CMK (cell line): ENCODE measurements around the gene MACROH2A1.

Source experiments
- DNase-seq: peaks from one replicate; pipeline ENCODE4 v3.0.0-alpha.2; 2010; ENCODE audit warnings: low read depth

The MACROH2A1 gene

DNA sequence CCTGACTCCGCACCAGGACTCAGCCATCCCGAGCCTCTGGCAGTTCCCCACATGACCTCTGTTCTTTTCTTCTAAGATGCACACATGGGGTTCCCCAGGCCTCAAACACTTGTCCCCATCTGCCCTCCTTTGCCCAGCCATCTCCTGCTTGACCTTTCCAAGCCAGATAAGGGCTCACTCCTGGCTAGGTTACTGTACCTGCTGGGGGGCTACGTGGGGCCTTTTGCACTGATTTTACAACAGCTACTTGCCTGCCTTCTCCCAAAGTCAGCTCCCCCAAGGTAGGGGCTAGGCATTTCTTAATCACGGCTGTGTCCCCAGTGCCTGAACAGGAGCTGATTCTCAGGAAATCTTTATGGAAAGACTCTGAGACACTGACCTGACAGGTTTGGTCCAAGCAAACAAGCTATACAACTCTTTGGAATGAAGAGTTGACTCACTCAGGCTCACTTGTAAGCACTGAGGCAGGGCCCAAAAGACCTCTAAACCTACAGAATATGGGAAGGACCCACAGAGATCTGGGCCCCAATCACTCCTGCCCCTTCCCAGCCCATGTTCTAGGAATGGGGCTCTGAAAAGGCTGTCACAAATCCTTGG is 2.5 kb downstream of the MACROH2A1 start:
- no peak for DNase-seq

DNA sequence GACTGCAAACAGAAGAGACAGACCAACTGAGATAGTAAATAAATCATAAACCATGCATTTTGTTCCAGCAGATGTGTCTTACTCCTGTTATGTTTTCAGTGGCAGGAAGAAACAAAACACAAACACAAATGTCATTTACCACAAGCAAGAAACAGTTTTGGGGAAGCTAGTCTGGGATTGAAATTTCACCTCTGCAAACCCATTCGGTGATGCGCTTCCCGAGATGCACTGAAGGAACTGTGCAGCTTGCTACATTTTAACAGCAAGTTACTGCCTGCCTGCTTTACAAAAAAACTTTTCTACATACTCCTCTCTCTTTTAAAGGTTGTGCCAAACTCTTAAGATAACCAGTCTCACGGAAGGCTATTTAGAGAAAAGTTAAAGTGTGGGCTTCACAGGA is 3.2 kb downstream of the MACROH2A1 start:
- DNase-seq: no peak

DNA sequence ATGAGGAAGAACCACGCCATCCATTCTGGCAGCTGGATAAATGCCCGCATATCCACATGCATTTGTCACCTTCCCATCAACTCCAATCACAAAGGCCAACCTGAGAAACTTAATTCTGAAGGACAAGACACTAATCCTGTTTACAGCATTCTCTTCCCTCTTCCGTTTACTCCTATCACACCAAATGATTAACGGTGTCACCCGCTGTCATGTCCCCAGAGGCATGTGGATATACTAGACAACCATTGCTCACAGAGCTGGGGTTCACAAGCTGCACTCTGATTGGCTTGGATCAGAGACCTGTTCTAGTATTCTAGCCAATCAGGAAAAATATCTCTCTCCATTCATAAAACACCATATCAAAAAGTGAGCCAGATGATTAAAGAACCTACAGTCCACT is 3.6 kb downstream of the MACROH2A1 start:
- DNase-seq: no peak

DNA sequence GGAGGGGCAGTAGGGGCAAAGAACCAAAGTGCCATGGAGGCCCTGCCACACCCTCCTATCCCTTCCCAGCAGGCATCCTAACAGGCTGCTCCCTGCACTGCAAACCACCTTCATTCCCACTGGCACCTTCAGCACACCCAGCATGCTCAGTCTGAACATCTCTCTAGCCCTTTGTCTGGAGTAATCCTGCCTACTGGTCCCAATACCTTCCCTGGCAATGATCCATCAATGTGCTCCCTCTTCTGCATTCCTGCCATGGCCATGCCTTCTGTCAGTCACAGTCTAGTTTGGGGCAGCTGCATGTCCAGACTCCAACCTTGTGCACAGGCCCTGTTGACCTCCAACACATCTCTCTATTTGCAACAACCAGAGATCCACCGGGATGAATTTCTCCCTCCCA is 4.9 kb downstream of the MACROH2A1 start:
- DNase-seq: no peak

DNA sequence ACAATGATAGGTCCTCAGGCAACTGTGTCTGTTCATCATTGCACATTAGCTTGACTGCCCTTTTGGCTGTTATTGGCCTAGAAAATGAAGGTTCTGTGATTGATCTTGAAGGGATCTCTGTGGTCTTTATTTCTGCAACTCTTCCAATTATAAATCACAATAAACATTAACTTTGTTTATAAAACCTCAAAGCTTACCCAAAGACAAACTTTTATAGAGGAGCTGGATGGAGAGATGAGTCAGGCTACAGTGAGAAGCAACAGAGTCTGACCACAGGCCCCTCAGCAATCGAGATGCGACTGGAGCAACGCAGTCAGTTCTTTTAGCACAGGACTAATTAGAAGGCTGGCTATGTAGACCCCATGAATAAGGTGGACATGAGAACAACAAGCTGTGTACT is 5.3 kb downstream of the MACROH2A1 start:
- DNase-seq: no peak

DNA sequence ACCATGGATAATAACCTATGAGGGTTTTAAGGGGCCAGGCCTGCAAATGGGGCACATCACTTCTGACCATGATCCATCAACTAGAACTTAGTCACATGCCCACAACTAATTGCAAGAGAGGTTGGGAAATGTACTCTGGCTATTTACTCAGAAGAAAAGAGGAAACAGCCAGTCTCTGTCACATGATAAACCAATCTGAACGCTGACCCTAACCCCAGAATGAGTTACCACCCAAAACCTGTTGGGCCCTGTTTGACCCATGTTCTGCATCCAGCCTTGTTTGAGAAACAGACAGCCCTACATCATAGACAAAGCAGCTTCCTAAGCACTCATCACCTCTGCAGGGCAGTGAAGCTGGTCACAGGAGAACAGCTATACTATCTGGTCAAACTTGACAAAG is 5.8 kb downstream of the MACROH2A1 start:
- no peak for DNase-seq

DNA sequence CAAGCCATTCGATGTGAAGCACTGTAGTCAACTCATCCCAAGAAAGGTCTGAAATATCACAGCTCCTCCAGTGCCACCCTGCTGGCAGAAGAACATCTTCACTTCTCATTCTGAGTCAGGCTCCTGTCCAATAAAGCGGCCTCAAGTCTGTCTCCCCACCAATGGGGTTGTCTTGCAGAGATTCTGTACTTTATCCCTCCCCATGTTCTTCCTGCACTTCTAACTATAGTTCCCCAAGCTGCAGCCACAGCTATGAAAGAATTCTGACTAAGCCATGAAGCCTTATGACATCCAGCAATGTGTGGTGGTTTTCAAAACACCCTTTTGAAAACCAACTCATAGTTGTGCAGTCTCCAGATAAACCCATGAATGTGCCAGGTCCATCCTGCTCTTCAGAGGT is 6.8 kb downstream of the MACROH2A1 start:
- DNase-seq: no peak

DNA sequence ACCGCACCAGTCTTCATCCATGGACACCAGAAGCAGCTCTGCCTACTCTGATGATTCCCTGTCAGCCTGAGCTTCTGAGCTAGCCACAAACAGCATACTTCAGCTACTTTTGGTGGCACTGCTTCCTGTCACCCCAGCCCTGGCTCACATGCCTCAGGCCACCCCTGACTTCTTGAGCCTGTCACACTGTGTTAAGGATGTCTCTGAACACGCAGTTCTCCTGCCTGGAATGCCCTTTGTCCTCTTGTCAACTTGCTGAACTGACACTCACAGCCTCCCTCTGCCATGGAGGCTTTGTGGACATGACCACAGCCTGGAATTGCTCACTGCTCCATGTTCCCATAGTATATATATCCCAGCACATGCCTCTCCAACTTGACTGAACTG is 7.2 kb downstream of the MACROH2A1 start:
- no peak for DNase-seq

DNA sequence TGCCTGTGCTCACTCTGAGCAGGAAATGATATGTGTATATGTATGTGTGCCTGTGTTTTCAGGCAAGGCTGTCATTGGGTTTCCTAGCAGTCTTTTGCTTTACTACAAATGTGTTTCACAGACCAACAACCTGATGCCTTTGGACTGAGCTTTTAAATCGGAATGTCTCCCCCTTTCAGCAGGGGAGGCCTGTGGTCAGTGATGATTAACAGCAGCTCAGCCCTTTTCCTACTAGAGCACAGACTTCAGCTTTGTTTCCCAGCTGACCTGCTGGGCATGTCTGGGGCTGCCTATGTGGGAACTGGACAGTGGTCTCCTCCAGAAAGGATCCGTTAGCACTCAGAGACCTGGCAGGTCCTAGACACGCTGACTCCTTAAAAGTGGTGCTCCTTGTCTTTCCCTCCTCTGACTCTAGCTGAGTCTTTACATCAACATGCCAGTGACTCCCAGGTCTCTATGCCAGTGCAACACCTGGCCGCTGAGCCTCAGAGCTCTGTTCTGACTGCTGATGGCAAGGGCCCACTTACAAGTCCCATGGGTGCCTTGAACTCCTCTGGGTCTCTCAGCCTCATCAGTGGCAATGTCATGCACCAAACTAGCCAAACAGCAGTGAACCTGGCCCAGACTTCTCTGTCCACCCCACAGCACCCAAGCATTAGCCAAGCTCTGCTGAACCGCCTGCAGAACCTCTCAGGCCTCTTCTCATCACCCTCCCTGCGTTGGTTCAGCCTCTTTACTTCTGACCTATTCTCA is 7.7 kb downstream of the MACROH2A1 start:
- no peak for DNase-seq

DNA sequence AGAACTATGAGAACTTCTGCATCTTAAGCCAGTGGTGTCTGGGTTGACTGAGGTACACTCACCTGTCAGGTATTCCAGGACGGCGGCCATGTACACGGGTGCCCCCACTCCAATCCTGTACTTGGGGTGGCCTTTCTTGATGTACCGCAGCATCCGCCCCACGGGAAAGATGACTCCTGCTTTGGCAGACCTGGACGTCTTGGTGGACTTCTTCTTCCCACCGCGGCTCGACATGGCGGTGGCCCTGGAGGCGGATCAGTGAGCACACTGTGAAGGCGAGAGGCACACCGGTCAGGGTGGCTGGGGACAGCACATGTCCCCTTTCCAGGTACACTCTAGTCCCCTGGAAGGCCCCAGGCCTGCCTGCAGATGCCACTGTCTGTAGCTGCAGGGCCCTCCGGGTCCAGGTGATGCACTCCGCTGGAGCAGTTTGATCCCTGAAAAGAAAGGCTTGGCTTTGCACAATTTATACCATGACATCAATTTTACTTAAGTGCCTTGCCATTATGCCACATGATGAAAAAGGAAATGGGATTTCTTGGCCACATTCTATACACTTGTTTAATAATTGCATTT is 10.1 kb downstream of the MACROH2A1 start:
- no peak for DNase-seq

DNA sequence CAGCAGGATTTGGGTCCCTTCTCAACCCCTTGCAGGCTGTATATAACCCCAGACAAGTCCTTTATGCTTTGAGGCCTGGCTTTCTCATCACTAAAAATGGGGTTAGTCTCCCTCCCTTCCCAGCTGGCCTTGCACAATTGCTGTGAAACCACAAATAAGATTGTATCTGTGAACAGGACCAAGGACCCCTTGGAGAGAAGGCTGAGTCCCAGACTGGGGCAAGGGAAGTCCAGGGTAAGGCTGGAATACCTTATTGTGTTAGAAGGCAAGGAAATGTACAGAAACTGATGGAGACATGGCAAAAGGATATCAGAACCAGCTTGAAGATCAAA is 11.4 kb downstream of the MACROH2A1 start:
- no peak for DNase-seq

DNA sequence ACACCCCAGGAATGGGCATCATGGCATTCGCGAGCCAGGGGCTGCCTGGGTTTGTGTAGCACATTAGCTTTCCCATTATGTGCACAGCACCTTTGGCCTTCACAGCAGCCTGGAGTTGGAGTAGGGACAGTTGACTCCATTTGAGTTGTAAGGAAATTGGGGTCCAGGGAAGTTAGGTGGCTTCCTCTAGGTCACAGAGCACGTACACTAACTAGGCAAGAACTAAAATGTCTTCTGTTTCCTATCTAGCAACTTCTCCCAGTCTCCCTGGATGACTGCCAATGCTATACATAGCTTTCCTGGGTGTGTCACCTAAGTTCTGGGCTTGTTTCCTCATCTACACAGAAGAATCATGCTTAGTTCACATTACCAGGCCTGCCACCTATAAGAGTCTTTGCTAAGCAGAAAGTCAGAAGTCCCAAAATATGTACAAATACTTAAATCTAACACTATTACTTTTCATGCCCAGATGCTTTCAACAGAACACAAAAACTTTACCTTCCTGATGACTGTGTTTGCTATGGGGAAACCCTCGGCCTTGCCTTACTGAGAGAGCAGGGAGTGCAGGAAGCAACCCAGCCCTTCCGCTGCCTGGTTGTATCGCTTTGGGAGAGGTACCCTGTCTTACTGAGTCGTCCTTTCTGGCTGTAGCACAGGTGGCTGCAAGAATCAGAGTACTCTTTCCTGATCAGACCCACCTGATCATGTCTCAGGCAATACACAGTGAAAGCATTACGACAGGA is 12.0 kb downstream of the MACROH2A1 start:
- DNase-seq: no peak

DNA sequence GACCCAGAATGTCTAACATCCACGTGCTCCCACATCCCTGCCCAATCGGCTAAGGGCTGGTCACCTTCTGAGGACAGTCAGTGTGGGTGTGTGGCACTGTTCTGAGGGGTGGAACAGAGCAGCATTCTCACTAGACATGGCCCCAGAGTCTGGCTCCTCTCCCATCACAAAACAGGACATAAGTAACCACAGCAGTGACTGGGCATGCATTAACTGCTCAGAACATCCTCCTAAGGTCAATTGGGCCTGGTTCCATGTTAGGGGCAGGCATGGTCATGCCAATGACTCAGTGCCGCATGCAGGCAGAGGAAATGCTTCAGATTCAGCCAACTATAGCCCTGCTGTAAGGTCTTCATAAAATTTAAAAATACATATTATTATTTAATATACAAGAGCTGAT is 12.9 kb downstream of the MACROH2A1 start:
- DNase-seq: no peak

DNA sequence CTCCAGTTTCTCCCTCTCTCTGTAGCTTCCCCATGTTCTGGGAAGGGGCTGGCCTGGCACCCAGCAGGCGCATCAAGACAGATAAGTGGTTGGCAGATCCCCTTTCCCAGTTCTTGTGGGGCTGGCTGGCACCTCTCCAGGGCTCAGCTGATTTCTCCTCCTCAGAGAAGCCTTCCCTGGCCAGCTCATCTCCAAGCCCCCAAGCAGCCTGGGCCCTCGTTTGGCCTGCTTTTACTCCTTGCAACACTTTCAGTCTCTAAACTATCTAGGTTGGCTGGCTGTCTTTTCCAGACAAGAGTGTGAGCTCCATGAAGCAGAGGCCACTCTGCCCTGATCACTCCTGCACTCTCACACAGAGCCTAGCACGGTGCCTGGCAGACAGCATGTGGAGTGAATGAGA is 13.5 kb downstream of the MACROH2A1 start:
- DNase-seq: no peak

DNA sequence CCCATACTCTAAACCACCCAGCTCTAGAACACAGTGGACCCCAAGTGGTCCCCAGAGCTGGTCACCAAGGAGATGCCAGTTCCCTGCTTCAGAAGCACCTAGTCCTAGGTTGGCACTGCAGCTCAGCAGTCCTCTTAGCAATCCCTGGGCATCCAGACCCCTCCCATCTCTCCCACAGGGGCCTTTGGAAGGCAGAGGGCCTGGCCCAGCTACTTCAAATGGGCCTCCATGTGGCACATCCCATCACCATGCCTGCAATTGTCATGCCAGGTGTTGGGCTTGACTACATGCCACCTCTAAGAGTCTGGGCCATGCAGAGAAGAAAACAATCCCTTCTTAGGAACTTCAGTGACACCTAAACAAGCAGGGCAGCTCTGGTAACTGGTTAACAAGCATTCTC is 14.1 kb downstream of the MACROH2A1 start:
- no peak for DNase-seq

DNA sequence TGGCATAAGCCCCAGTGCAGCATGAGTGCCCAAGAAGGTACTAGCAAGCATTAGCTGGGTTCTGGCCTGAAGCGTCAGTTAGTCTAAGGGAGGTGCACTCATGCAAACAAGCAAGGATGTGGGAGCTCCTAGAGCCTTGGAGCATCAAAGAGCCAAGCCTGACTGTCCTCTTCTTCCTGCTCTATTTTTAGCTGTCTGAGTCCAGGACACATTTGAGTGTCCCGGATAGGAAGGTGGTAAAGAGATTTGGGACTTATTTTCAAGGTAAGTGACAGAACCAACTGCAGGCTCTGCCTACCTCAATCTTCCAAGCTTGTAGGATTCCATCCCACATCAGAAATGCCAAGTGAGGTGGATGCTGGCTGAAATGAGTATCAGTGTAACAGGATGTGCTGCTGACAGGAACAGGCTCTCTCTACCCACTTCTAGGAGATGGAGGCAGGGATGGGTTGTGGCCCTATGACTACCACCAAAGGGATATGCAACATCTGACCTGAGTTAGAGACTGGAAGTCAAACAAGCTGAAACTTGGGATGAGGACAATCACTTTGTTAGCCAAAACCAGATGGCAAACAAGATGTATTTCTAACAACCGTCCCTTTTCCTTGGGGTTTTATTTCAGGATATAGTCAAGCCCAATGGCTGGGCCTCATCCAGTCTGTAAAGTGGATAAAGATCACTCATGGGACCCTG is 15.1 kb downstream of the MACROH2A1 start:
- DNase-seq: no peak

DNA sequence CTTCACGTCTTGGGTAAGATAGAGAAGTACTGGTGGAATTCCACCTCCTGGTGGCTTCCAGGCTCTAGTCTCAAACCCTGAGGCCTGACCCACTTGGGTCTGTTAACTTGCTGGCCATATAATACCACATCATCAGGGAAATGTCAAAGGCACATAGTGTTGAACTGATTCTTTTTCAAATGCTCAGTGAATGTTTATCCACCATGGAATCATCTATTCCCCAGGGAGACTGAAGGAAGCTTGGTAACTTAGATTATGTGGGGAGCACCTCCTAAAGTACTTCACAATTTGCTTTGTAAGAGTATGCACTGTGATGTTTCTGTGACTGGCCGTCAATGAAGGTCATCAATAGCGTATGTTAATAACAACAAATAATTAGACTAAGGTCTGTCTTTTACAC is 16.1 kb downstream of the MACROH2A1 start:
- no peak for DNase-seq

DNA sequence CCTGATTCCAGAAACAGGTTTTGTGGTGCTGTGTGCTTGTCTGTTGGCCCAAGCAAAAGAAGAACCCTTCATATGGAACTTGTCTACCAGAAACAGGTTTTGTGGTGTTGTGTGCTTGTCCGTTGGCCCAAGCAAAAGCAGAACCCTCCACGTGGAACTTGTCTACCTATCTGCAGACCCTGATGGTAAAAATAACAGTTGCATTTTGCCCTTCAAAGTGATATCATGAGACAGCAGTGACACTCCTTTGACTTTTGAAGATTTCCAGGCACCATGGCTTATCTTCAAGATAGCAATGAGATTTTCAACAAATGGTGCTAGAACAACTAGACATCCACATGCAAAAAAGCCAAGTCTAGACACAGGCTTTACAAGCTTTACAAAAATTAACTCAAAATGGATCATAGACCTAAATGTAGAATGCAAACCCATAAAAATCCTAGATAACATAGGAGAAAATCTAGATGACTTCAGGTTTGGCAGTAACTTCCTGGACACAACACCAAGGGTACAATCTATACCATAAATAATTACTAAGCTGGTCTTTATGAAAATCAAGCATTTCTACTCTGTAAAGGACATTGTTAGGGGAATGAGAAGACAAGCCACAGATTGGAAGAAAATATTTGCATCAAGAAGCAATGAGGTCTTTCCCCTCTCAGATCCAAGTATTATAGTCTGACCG is 16.8 kb downstream of the MACROH2A1 start:
- no peak for DNase-seq

DNA sequence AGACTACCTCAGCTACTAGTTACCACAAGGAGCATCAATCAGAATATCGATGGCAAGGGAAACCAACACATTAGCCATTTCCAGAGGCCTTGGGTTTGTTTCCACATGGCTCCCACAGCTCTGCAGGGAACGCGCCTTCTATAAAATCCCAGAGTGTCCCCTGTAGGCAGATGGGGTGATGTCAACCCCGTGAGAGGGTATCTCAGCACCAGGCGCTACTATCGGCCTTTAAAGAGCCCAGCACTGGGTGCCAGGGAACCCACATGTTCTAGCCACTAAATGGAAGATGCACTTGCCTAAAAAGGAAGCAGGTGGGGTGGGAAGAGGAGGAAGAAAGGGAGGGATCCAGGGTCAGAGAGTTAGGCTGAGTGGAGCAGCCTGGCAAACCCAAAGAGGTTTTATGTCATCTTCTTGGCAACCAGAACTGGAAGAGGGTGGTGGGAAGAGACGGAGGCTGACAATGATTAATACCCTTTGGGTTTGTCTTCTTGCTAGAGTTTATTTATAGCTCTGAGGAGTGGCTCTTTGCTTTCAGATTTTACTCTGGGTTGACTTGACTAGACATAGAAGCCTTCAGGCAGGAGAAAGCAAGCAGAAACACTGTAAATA is 19.9 kb downstream of the MACROH2A1 start:
- no peak for DNase-seq

DNA sequence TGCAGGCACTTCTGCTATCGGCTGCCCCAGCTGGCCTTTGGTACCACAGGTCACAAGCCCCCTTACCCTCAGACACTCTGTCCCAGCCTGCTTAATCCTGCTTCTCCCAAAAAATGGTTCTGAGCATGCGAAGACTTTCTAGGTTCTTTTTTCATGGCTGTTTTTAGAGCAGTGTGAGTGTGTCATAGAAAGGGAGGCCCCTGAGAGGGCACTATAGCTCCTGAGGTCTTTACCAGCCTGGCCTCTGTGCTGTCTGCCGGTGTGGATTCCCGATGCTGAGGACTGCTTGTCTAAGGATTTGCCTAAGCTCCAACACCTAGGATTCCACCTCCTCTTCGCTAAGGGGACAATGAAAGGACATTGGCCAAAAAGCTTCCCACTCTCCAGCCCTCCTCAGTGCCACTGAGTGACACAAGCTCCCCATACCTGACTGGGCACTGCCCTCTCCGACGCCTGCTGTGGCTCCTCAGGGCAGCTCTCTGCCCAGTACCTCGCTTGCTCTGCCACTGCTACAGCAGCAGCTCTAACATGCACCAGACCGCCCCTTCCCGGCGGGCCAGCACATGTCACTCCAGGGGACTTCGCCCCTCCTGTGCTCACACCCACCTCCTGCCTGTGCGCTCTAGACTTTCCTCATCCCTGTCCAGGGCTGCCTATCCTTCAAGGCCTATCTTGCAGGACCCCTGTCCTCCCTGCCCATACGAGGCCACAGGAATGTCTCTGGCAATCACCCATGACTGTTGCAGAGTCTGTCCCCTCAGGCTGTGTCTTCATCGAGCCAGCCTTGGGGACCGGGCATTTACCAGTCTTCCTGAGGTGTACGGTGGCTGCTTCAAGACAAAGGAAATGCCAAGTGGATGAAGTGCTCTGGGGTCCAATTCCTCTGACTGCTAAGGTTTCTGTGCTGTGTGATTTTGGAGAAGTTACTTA is 21.0 kb downstream of the MACROH2A1 start:
- no peak for DNase-seq
